HepG2 (cell line): ENCODE results near the gene PID1. TPM values are rescaled to one million over a fixed set of nuclear protein-coding genes. Genes with fewer than 3 reads are reported as not detected.
A peak's percentile ranks its signal among the peaks of the same experiment; 100 is the strongest.

Experiments used
- ATAC-seq: fragments of 200-7000 bp; cut with Tn5 transposase; 3 replicates; pipeline ENCODE4 v1.9.1; 2020; ENCODE audit warnings: mild to moderate bottlenecking, moderate library complexity
- BruUV-seq: library from RNA; stranded (reverse); fragments of 400-500 nt; replicated peaks from 2 replicates; lab custom pipeline; 2021; lab: Mats Ljungman, UMichigan
- CTCF ChIA-PET: fragments of 300-600 bp; formaldehyde crosslinking; extraction: SDS; loops from one replicate; lab custom pipeline; 2021; ENCODE audit warnings: low total read pairs, inconsistent platforms, low intra/inter-chr PET ratio; lab: Yijun Ruan, JAX
- POLR2A ChIA-PET: fragments of 350-600 bp; sonication (Branson Sonifier 250); formaldehyde crosslinking; loops from one replicate; lab custom pipeline; 2020; ENCODE audit warnings: antibody characterized with exemption, inconsistent platforms; lab: Yijun Ruan, JAX
- DNase-seq: peaks from one replicate; pipeline ENCODE4 v3.0.0-alpha.2; 2015; ENCODE audit warnings: low spot score
- FAIRE-seq: peaks from 3 replicates; lab custom pipeline; 2011; peaks lifted over from hg19 to GRCh38; lab: Jason Lieb, UNC
- H2AFZ ChIP-seq: one replicate; pipeline ENCODE4 v1.6.1; 2011; ENCODE audit warnings: low read length, inconsistent platforms
- H3K27ac ChIP-seq: fragments of 300-600 bp; 3 replicates; pipeline ENCODE4 v1.8.0; 2011; ENCODE audit warnings: mixed run types, mild to moderate bottlenecking, mixed read lengths, low read length, inconsistent platforms; ENCODE audit not compliant: insufficient read depth; ENCODE audit errors: extremely low read length
- H3K27me3 ChIP-seq, 2 experiments: fragments of 200-600 bp in 1 of 2; 2 replicates in 1 of 2; 3 replicates in 1 of 2; pipeline versions ENCODE4 v1.6.0 to v1.8.0; 2011; ENCODE audit warnings: low read length in 2 of 2, mild to moderate bottlenecking in 2 of 2, moderate library complexity in 2 of 2, inconsistent platforms in 1 of 2; ENCODE audit not compliant: insufficient read depth in 2 of 2, control insufficient read depth in 1 of 2
- H3K36me3 ChIP-seq, 2 experiments: fragments of 200-600 bp in 1 of 2; replicated peaks in 1 of 2; 2 replicates in 1 of 2; 3 replicates in 1 of 2; pipeline versions ENCODE4 v1.5.1 to v1.8.0; 2011; ENCODE audit warnings: low read length in 2 of 2, inconsistent platforms in 1 of 2; ENCODE audit not compliant: insufficient read depth in 2 of 2, control insufficient read depth in 1 of 2
- H3K4me1 ChIP-seq: 2 replicates; pipeline ENCODE4 v1.5.1; 2012; ENCODE audit warnings: low read length, inconsistent platforms; ENCODE audit not compliant: insufficient read depth
- H3K4me2 ChIP-seq: 2 replicates; pipeline ENCODE4 v1.6.0; 2011; ENCODE audit warnings: low read depth, low read length, inconsistent platforms
- H3K4me3 ChIP-seq, 3 experiments: fragments of 200-600 bp in 1 of 3; sonication (generic), shearing (Covaris generic) in 1 of 3; replicated peaks in 1 of 3; 2 replicates each; pipeline ENCODE4 v1.5.1; 2011 to 2016; ENCODE audit warnings: low read length in 3 of 3, inconsistent platforms in 2 of 3, low read depth in 2 of 3, mild to moderate bottlenecking in 2 of 3, control low read depth in 1 of 3, mixed read lengths in 1 of 3; ENCODE audit not compliant: insufficient read depth in 1 of 3
- H3K79me2 ChIP-seq: one replicate; pipeline ENCODE4 v1.6.1; 2011; ENCODE audit warnings: low read length, inconsistent platforms; ENCODE audit not compliant: insufficient read depth
- H3K9ac ChIP-seq: 2 replicates; pipeline ENCODE4 v1.6.0; 2011; ENCODE audit warnings: mild to moderate bottlenecking, low read depth, low read length, inconsistent platforms; ENCODE audit not compliant: insufficient read depth
- H3K9me3 ChIP-seq: 2 replicates; pipeline ENCODE4 v1.5.1; 2012; ENCODE audit warnings: mild to moderate bottlenecking, low read length
- H4K20me1 ChIP-seq: 2 replicates; pipeline ENCODE4 v1.6.0; 2011; ENCODE audit warnings: inconsistent platforms, mild to moderate bottlenecking, low read length, moderate library complexity; ENCODE audit not compliant: insufficient read depth
- BRCA1 ChIP-seq: sonication (generic); formaldehyde crosslinking; IDR thresholded peaks from 2 replicates; pipeline ENCODE4 v1.4.0; 2020; ENCODE audit warnings: missing genetic modification reagents
- FOXO1 ChIP-seq: sonication (generic); formaldehyde crosslinking; IDR thresholded peaks from 2 replicates; pipeline ENCODE4 v1.4.0; 2020; ENCODE audit warnings: missing genetic modification reagents
- GATA4 ChIP-seq: sonication (generic); IDR thresholded peaks from 2 replicates; pipeline ENCODE4 v1.6.1; 2016; ENCODE audit warnings: antibody characterized with exemption, low read depth, borderline replicate concordance
- HNRNPH1 ChIP-seq: fragments of 200-400 bp; formaldehyde crosslinking; optimal IDR thresholded peaks from 2 replicates; pipeline ENCODE3; 2017; ENCODE audit warnings: mild to moderate bottlenecking, low read depth, low read length
- KLF12 ChIP-seq: sonication (generic); formaldehyde crosslinking; IDR thresholded peaks from 2 replicates; pipeline ENCODE4 v1.4.0; 2020; ENCODE audit warnings: missing genetic modification reagents, borderline replicate concordance
- SMYD3 ChIP-seq: sonication (generic); formaldehyde crosslinking; IDR thresholded peaks from 2 replicates; pipeline ENCODE4 v1.8.1; 2023; ENCODE audit warnings: mild to moderate bottlenecking, missing genetic modification reagents
- STAG1 ChIP-seq: sonication (generic); formaldehyde crosslinking; IDR thresholded peaks from 2 replicates; pipeline ENCODE4 v1.4.0; 2020; ENCODE audit warnings: missing genetic modification reagents
- USF2 ChIP-seq, 2 experiments: sonication (generic) in 1 of 2; formaldehyde crosslinking in 1 of 2; IDR thresholded peaks; 2 replicates each; pipeline versions ENCODE4 v1.5.1 to v1.6.1; 2011 to 2020; ENCODE audit warnings: borderline replicate concordance in 1 of 2, low read depth in 1 of 2, low read length in 1 of 2, mild to moderate bottlenecking in 1 of 2, missing genetic modification reagents in 1 of 2, moderate library complexity in 1 of 2
- ZBTB8A ChIP-seq: sonication (generic); formaldehyde crosslinking; IDR thresholded peaks from 2 replicates; pipeline ENCODE4 v1.4.0; 2020; ENCODE audit warnings: mild to moderate bottlenecking, low read depth, missing genetic modification reagents, borderline replicate concordance
- ZNF33B ChIP-seq: sonication (generic); formaldehyde crosslinking; IDR thresholded peaks from 2 replicates; pipeline ENCODE4 v1.5.1; 2020; ENCODE audit warnings: mild to moderate bottlenecking, missing genetic modification reagents
- ZNF670 ChIP-seq: sonication (generic); formaldehyde crosslinking; IDR thresholded peaks from 2 replicates; pipeline ENCODE4 v1.8.0; 2022; ENCODE audit warnings: mild to moderate bottlenecking, missing genetic modification reagents, borderline replicate concordance
- ZNF768 ChIP-seq: sonication (generic); formaldehyde crosslinking; IDR thresholded peaks from 2 replicates; pipeline ENCODE4 v1.4.0; 2020; ENCODE audit warnings: missing genetic modification reagents
- ZNF792 ChIP-seq: IDR thresholded peaks from 2 replicates; pipeline ENCODE4 v1.6.1; 2016
- WGBS: methylation state at CpG from one replicate; pipeline ENCODE4 v1.1.6; 2017; ENCODE audit warnings: low lambda C conversion rate; 5-methylcytosine and 5-hydroxymethylcytosine counted together
- in situ Hi-C: cut with HindIII; loops from 2 replicates; pipeline ENCODE4 v1.10.0; 2017; ENCODE audit warnings: low pct_unique_long_range_greater_than_20kb; ENCODE audit not compliant: extremely low pct_ligation_motif_present
- intact Hi-C: fragments of 100-400 bp; cut with micrococcal nuclease; formaldehyde crosslinking; loops from one replicate; pipeline ENCODE4 v1.10.0; 2022; ENCODE audit not compliant: unreplicated experiment
- polyA plus RNA-seq, 8 experiments: library from polyadenylated mRNA; depleted of rRNA in 3 of 8; stranded (reverse) in 7 of 8; unstranded in 1 of 8; fragments of >200 nt; fragmentation: Illumina TruSeq in 4 of 8; extraction: Trizol in 4 of 8; gene quantifications; 2 replicates each; pipeline versions ENCODE4 v1.2.1 to v1.2.3, GENCODE V29; 2011 to 2016; ENCODE audit warnings: low read depth in 4 of 8, missing spikeins in 1 of 8, mixed read lengths in 1 of 8; ENCODE audit not compliant: insufficient read depth in 1 of 8
- total RNA-seq, 5 experiments: library from RNA; depleted of rRNA; stranded (reverse); fragments of >200 nt; fragmentation: Illumina TruSeq; extraction: Trizol; gene quantifications; 2 replicates each; pipeline ENCODE4 v1.2.3, GENCODE V29; 2016; ENCODE audit warnings: low read depth in 1 of 5
- TF ChIP-seq, protein P1 (sequence below): IDR thresholded peaks from 2 replicates; pipeline ENCODE4 v1.6.1; 2016; ENCODE audit warnings: missing compliant biosample characterization, missing genetic modification reagents, borderline replicate concordance
- TF ChIP-seq, protein P2 (sequence below): sonication (generic); IDR thresholded peaks from 2 replicates; pipeline ENCODE4 v1.6.1; 2016; ENCODE audit warnings: low read depth, borderline replicate concordance
- TF ChIP-seq, protein P3 (sequence below): sonication (generic); formaldehyde crosslinking; IDR thresholded peaks from 2 replicates; pipeline ENCODE4 v1.5.0; 2020; ENCODE audit warnings: missing genetic modification reagents

Gene PID1
- total and polyA plus RNA-seq, 2 of the 13 experiments (the other 11 are each of a cell fraction or from before 2014, with no cell fraction given) = 0.15 to 0.18 TPM

GRCh38 chr2:229160180-229160579 is 110.9 kb downstream of the PID1 start (continued):
- TF ChIP-seq ZBTB8A (CRISPR knock-in tag) (0 out of 2 replicates have a peak, but pooled peaks have one; percentile 26), ZNF768 (CRISPR knock-in tag) (peak; percentile 56; the same call in 1 of the 2 replicates), FOXO1 (CRISPR knock-in tag) (peak; percentile 35; the same call in 1 of the 2 replicates), ZNF792 (CRISPR knock-in tag) (peak; percentile 64; the same call in 1 of the 2 replicates), ZNF670 (0 out of 2 replicates have a peak, but pooled peaks have one; percentile 28), GATA4 (peak; percentile 73; the same call in 1 of the 2 replicates)
- TF ChIP-seq, protein P1, sequence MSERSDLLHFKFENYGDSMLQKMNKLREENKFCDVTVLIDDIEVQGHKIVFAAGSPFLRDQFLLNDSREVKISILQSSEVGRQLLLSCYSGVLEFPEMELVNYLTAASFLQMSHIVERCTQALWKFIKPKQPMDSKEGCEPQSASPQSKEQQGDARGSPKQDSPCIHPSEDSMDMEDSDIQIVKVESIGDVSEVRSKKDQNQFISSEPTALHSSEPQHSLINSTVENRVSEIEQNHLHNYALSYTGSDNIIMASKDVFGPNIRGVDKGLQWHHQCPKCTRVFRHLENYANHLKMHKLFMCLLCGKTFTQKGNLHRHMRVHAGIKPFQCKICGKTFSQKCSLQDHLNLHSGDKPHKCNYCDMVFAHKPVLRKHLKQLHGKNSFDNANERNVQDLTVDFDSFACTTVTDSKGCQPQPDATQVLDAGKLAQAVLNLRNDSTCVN (CRISPR knock-in tag) = 0 out of 2 replicates have a peak, but pooled peaks have one; percentile 18
- TF ChIP-seq, protein P2, sequence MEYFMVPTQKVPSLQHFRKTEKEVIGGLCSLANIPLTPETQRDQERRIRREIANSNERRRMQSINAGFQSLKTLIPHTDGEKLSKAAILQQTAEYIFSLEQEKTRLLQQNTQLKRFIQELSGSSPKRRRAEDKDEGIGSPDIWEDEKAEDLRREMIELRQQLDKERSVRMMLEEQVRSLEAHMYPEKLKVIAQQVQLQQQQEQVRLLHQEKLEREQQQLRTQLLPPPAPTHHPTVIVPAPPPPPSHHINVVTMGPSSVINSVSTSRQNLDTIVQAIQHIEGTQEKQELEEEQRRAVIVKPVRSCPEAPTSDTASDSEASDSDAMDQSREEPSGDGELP = 0 out of 2 replicates have a peak, but pooled peaks have one; percentile 7

DNA sequence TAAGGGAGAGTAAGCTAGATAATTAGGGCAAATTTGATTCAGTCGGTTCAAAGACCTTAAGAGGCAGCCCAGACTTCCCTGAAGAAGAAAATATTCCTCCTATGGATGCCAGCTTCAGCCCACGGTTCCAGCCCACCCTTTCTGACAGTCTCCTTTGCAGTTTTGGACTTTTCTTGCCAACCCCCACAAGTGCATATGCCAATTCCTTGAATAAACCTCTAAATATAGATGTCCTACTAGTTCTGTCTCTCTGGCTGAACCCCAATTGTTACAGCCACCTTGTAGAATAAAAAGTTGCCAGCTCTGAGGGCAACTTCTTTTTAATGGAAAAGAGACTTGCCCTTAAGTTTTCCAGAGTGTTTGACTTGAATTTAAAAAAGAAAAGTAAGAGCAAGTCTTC is 111.7 kb downstream of the PID1 start:
- ChIA-PET CTCF (no interaction called here), POLR2A (no interaction called here)
- no peak for TF ChIP-seq USF2 (IDR thresholded peaks at IDR 0.05; ENCODE audit: low read depth, low read length)
- no peak for TF ChIP-seq USF2 (CRISPR knock-in tag; IDR thresholded peaks at IDR 0.05; ENCODE audit: borderline replicate concordance)
- no peak for TF ChIP-seq KLF12
- no peak for TF ChIP-seq SMYD3 (CRISPR knock-in tag)
- no peak for TF ChIP-seq HNRNPH1
- TF ChIP-seq, protein P3, sequence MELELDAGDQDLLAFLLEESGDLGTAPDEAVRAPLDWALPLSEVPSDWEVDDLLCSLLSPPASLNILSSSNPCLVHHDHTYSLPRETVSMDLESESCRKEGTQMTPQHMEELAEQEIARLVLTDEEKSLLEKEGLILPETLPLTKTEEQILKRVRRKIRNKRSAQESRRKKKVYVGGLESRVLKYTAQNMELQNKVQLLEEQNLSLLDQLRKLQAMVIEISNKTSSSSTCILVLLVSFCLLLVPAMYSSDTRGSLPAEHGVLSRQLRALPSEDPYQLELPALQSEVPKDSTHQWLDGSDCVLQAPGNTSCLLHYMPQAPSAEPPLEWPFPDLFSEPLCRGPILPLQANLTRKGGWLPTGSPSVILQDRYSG (CRISPR knock-in tag) = no peak
- no peak for TF ChIP-seq ZNF33B (CRISPR knock-in tag)
- TF ChIP-seq STAG1 (CRISPR knock-in tag) = no peak
- TF ChIP-seq BRCA1 (CRISPR knock-in tag) = no peak
- TF ChIP-seq, all 625 proteins: peak for 0
- no peak overlapping the region for H3K27ac ChIP-seq
- ATAC-seq (no peak), DNase-seq (no peak), FAIRE-seq (no peak)
- H3K9ac ChIP-seq = no peak overlapping the region
- 46% methylated on average over 2 of the region's 2 CpGs for WGBS
- H2AFZ ChIP-seq = no peak overlapping the region
- in situ Hi-C loops = no loop called here
- no peaks in the 10 kb centered on the region for H3K79me2 ChIP-seq
- H4K20me1 ChIP-seq = no peaks in the 10 kb centered on the region
- H3K4me2 ChIP-seq = no peak overlapping the region
- H3K9me3 ChIP-seq = peaks cover 81% of the 10 kb centered on the region
- intact Hi-C loops = no loop called here
- no TSS peak for BruUV-seq
- H3K4me1 ChIP-seq = peaks cover 33% of the 10 kb centered on the region
- H3K4me3 ChIP-seq = no peak overlapping the region
- no peaks in the 10 kb centered on the region for H3K36me3 ChIP-seq
- no peaks in the 10 kb centered on the region for H3K27me3 ChIP-seq
